Suprapubic skin (tissue), 4 donors: ENCODE measurements around the gene FAM72D.
"Not testable (repeated sequence)": the region's sequence is repeated elsewhere in the genome, so short reads cannot be mapped to it uniquely, and the experiment has no call there.

Experiments used
- EP300 ChIP-seq: sonication (generic); formaldehyde crosslinking; IDR thresholded peaks from one replicate; pipeline ENCODE4 v1.6.1; 2017; ENCODE audit warnings: antibody characterized with exemption
- POLR2AphosphoS5 ChIP-seq, 3 donors: sonication (generic); formaldehyde crosslinking; IDR thresholded peaks; one replicate each; pipeline ENCODE4 v1.6.1; 2017; ENCODE audit warnings: antibody characterized with exemption in 3 of 3
- TF ChIP-seq, protein P1 (sequence below), 2 donors: fragments of 200-600 bp in 1 of 2; fragments of 450-650 bp in 1 of 2; sonication (generic) in 1 of 2; IDR thresholded peaks; one replicate each; pipeline ENCODE4 v1.5.1; 2016 to 2019; ENCODE audit warnings: antibody characterized with exemption in 2 of 2, mild to moderate bottlenecking in 1 of 2, moderate library complexity in 1 of 2

DNA sequence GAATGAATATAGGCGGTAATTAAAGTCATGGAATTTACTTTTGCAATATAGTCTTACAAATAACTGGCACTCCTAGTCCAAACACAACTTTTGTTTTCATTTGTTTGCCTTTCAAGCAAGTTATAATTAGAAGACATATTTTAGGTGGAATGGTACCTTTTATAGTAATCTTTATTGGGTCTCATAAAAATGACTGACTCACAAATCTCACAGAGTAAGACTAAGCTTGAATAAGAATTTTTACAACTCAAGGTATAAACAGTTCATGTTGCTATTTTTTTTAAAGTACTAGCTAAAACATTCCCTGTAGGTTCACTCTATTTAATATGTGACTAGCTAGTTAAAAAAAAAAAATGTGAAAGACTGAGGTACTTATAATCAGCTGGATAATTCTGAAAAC, 6.0 kb downstream of the FAM72D start:
- not testable (repeated sequence) for TF ChIP-seq POLR2AphosphoS5 (IDR thresholded peaks at IDR 0.05); EP300
- TF ChIP-seq, protein P1, sequence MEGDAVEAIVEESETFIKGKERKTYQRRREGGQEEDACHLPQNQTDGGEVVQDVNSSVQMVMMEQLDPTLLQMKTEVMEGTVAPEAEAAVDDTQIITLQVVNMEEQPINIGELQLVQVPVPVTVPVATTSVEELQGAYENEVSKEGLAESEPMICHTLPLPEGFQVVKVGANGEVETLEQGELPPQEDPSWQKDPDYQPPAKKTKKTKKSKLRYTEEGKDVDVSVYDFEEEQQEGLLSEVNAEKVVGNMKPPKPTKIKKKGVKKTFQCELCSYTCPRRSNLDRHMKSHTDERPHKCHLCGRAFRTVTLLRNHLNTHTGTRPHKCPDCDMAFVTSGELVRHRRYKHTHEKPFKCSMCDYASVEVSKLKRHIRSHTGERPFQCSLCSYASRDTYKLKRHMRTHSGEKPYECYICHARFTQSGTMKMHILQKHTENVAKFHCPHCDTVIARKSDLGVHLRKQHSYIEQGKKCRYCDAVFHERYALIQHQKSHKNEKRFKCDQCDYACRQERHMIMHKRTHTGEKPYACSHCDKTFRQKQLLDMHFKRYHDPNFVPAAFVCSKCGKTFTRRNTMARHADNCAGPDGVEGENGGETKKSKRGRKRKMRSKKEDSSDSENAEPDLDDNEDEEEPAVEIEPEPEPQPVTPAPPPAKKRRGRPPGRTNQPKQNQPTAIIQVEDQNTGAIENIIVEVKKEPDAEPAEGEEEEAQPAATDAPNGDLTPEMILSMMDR (IDR thresholded peaks at IDR 0.05): not testable (repeated sequence)
